Measurements from ENCODE around the gene MED19.

DNA sequence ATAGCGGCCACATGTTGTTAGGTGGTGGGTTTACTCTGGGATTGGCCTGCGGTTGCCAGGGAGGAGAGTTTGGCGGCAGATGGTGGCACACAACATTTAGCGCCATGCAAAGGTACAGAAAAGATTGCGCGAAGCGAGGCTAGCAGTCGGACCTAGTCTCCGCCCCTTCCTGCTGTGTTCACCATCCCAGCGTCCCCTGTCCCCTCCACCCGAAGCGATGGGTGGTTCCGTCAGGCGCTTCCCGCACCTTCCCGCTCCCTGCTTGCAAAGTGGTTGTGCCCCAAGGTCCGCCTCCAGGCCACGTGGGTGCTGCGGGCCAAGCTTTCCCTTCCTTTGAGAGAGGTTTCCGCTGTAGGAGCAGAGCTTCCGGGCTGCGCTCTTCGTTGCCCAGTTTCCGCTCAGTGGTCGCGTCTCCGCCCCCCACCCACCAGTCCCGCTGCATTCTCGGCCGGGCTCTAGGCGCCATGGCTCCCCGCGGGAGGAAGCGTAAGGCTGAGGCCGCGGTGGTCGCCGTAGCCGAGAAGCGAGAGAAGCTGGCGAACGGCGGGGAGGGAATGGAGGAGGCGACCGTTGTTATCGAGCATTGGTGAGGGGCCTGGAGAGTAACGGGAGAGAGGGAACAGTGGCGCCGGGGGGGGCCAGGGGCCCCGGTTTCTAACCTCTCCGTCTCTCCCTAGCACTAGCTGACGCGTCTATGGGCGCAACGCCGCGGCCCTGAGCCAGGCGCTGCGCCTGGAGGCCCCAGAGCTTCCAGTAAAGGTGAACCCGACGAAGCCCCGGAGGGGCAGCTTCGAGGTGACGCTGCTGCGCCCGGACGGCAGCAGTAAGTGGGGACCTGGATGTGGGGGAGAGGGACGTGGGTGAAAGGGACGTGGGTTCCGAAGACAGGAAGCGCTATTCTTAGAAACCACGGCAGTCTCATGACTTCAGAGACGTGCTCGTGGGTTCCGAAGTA is 29.4 kb upstream of the MED19 start, which contains the start of gene SELENOH:
- TF ChIP-seq SUZ12 (IDR thresholded peaks at IDR 0.05; ENCODE audit: extremely low read depth, insufficient read depth, insufficient read length) (no peak), ZNF274 (IDR thresholded peaks at IDR 0.05; ENCODE audit: low read depth, low read length) (no peak), YY1 (IDR thresholded peaks at IDR 0.05; ENCODE audit: insufficient read depth, insufficient read length) (peak; percentile 50)

Measured in NT2/D1 (cell line).